Cardiac muscle cell (in vitro differentiated cells and primary cell): ENCODE measurements around the gene ZNF610. TPM values are rescaled to one million over a fixed set of nuclear protein-coding genes. Genes with fewer than 3 reads are reported as not detected.

ENCODE experiments used
- DNase-seq, 2 donors: peaks; one replicate each; pipeline versions ENCODE4 v3.0.0 to v3.0.0-alpha.2; 2010 to 2017; ENCODE audit warnings: low read depth in 1 of 2, low spot score in 1 of 2
- H3K27ac ChIP-seq: fragments of 200-600 bp; sonication (generic); 2 replicates; pipeline ENCODE4 v1.5.1; 2016
- H3K27me3 ChIP-seq: fragments of 200-600 bp; sonication (generic); 2 replicates; pipeline ENCODE4 v1.6.0; 2016; ENCODE audit warnings: control low read depth
- H3K36me3 ChIP-seq: fragments of 200-600 bp; sonication (generic); 2 replicates; pipeline ENCODE4 v1.5.1; 2016; ENCODE audit warnings: control low read depth
- H3K4me1 ChIP-seq: fragments of 200-600 bp; sonication (generic); 2 replicates; pipeline ENCODE4 v1.8.1; 2017; ENCODE audit warnings: low read depth, mild to moderate bottlenecking, mixed run types
- H3K4me3 ChIP-seq: fragments of 200-600 bp; sonication (generic); 2 replicates; pipeline ENCODE4 v1.5.1; 2016; ENCODE audit warnings: mild to moderate bottlenecking
- H3K9me3 ChIP-seq: fragments of 200-600 bp; sonication (generic); 2 replicates; pipeline ENCODE4 v1.5.1; 2017; ENCODE audit warnings: low read depth, mild to moderate bottlenecking, control low read depth
- polyA plus RNA-seq: library from polyadenylated mRNA; unstranded; fragments of >200 nt; fragmentation: Nextera tagmentation; extraction: Ambion mirVana; gene quantifications from 2 replicates; pipeline ENCODE4 v1.2.1, GENCODE V29; 2016
- total RNA-seq: library from RNA; depleted of rRNA; stranded (reverse); fragments of >200 nt; gene quantifications from 2 replicates; pipeline ENCODE4 v1.2.3, GENCODE V29; 2016
- TF ChIP-seq, protein P1 (sequence below): IDR thresholded peaks from 2 replicates; pipeline ENCODE4 v1.5.1; 2012; ENCODE audit warnings: low read depth, mild to moderate bottlenecking, low read length

ZNF610 gene
- total and polyA plus RNA-seq, 2 experiments from 2014 or later = 14.3 to 15.7 TPM

- TF ChIP-seq, protein P1, sequence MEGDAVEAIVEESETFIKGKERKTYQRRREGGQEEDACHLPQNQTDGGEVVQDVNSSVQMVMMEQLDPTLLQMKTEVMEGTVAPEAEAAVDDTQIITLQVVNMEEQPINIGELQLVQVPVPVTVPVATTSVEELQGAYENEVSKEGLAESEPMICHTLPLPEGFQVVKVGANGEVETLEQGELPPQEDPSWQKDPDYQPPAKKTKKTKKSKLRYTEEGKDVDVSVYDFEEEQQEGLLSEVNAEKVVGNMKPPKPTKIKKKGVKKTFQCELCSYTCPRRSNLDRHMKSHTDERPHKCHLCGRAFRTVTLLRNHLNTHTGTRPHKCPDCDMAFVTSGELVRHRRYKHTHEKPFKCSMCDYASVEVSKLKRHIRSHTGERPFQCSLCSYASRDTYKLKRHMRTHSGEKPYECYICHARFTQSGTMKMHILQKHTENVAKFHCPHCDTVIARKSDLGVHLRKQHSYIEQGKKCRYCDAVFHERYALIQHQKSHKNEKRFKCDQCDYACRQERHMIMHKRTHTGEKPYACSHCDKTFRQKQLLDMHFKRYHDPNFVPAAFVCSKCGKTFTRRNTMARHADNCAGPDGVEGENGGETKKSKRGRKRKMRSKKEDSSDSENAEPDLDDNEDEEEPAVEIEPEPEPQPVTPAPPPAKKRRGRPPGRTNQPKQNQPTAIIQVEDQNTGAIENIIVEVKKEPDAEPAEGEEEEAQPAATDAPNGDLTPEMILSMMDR = no peak
- Histone ChIP-seq H3K36me3 (peaks cover 25% of the 10 kb centered on the region), H3K4me3 (no peak overlapping the region), H3K27ac (no peak overlapping the region), H3K27me3 (no peaks in the 10 kb centered on the region), H3K4me1 (no peaks in the 10 kb centered on the region), H3K9me3 (no peaks in the 10 kb centered on the region)
- DNase-seq = no peak
Measured at GRCh38 chr19:52410276-52410675, 74.2 kb downstream of the ZNF610 start.

DNA sequence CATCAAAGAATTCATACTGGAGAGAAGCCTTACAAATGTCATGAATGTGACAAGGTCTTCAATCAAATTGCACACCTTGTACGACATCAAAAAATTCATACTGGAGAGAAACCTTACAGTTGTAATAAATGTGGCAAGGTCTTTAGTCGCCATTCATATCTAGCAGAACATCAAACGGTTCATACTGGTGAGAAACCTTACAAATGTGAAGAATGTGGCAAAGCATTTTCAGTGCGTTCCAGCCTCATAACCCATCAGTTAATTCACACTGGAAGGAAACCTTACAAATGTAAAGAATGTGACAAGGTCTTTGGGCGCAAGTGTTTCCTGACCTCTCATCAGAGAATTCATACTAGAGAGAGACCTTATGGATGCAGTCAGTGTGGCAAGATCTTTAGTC is 79.7 kb downstream of the ZNF610 start:
- TF ChIP-seq, protein P1 = no peak
- H3K4me3 ChIP-seq = no peak overlapping the region
- H3K27me3 ChIP-seq = no peaks in the 10 kb centered on the region
- DNase-seq = no peak
- peaks cover 5% of the 10 kb centered on the region for H3K36me3 ChIP-seq
- H3K27ac ChIP-seq = no peak overlapping the region
- no peaks in the 10 kb centered on the region for H3K4me1 ChIP-seq
- H3K9me3 ChIP-seq = no peaks in the 10 kb centered on the region

Other genes starting within 250 kb of the ZNF610 start
- gene ZNF841, start 240.5 kb upstream of the ZNF610 start, total RNA-seq = 14.4 and 17.7 TPM in 2 replicates
- gene ZNF841, start 240.5 kb upstream of the ZNF610 start, polyA plus RNA-seq = 2.9 and 7.7 TPM in 2 replicates
- 9.1 and 11.9 TPM in 2 replicates for gene ZNF616, start 196.3 kb upstream of the ZNF610 start, total RNA-seq
- 7.7 and 15.3 TPM in 2 replicates for gene ZNF616, start 196.3 kb upstream of the ZNF610 start, polyA plus RNA-seq
- 9.4 and 13.1 TPM in 2 replicates for gene ZNF836, start 164.6 kb upstream of the ZNF610 start, total RNA-seq
- 7.3 and 10.8 TPM in 2 replicates for gene ZNF836, start 164.6 kb upstream of the ZNF610 start, polyA plus RNA-seq
- 641 and 821 TPM in 2 replicates for gene PPP2R1A, start 146.2 kb upstream of the ZNF610 start, total RNA-seq
- gene PPP2R1A, start 146.2 kb upstream of the ZNF610 start, polyA plus RNA-seq = 724 and 813 TPM in 2 replicates
- gene ZNF766, start 66.7 kb upstream of the ZNF610 start, total RNA-seq = 8.4 and 10.9 TPM in 2 replicates
- gene ZNF766, start 66.7 kb upstream of the ZNF610 start, polyA plus RNA-seq = 26.5 and 27.9 TPM in 2 replicates
- 13.6 and 19.0 TPM in 2 replicates for gene ZNF480, start 39.1 kb upstream of the ZNF610 start, total RNA-seq
- 20.6 and 24.7 TPM in 2 replicates for gene ZNF480, start 39.1 kb upstream of the ZNF610 start, polyA plus RNA-seq
- gene ZNF880, start 33.7 kb downstream of the ZNF610 start, total RNA-seq = 20.9 and 25.3 TPM in 2 replicates
- gene ZNF880, start 33.7 kb downstream of the ZNF610 start, polyA plus RNA-seq = 19.5 and 24.7 TPM in 2 replicates
- 31.5 and 41.9 TPM in 2 replicates for gene ZNF528, start 61.6 kb downstream of the ZNF610 start, total RNA-seq
- gene ZNF528, start 61.6 kb downstream of the ZNF610 start, polyA plus RNA-seq = 15.8 and 25.0 TPM in 2 replicates
- gene ZNF534, start 92.9 kb downstream of the ZNF610 start, total RNA-seq = 1.5 and 2.6 TPM in 2 replicates
- gene ZNF534, start 92.9 kb downstream of the ZNF610 start, polyA plus RNA-seq = 1.6 and 2.0 TPM in 2 replicates
- 3.4 and 3.8 TPM in 2 replicates for gene ZNF578, start 117.3 kb downstream of the ZNF610 start, total RNA-seq
- gene ZNF578, start 117.3 kb downstream of the ZNF610 start, polyA plus RNA-seq = 2.6 and 3.1 TPM in 2 replicates
- gene ZNF808, start 191.4 kb downstream of the ZNF610 start, total RNA-seq = 19.0 and 22.9 TPM in 2 replicates
- gene ZNF808, start 191.4 kb downstream of the ZNF610 start, polyA plus RNA-seq = 6.2 and 11.3 TPM in 2 replicates
- 6.3 and 13.5 TPM in 2 replicates for gene ZNF701, start 234.0 kb downstream of the ZNF610 start, total RNA-seq
- gene ZNF701, start 234.0 kb downstream of the ZNF610 start, polyA plus RNA-seq = 10.8 and 11.0 TPM in 2 replicates